BE2C (cell line): ENCODE data around the gene UNG.

Experiments used
- DNase-seq: peaks from one replicate; pipeline ENCODE4 v3.0.0-alpha.2; 2020
- H3K27me3 ChIP-seq: fragments of 250-450 bp; sonication (Bioruptor Pico); 2 replicates; pipeline ENCODE4 v1.5.1; 2020; ENCODE audit warnings: mild to moderate bottlenecking
- H3K36me3 ChIP-seq: fragments of 250-450 bp; sonication (Bioruptor Pico); 2 replicates; pipeline ENCODE4 v1.5.1; 2020; ENCODE audit warnings: mild to moderate bottlenecking
- H3K4me1 ChIP-seq: fragments of 250-450 bp; sonication (Bioruptor Pico); 2 replicates; pipeline ENCODE4 v1.5.1; 2020
- H3K4me3 ChIP-seq: 2 replicates; pipeline ENCODE4 v1.5.1; 2011; ENCODE audit warnings: low read depth, low read length
- H3K9me3 ChIP-seq: fragments of 250-450 bp; sonication (Bioruptor Pico); 2 replicates; pipeline ENCODE4 v1.5.1; 2020
- TF ChIP-seq, protein P1 (sequence below): IDR thresholded peaks from 2 replicates; pipeline ENCODE4 v1.5.1; 2012; ENCODE audit warnings: mild to moderate bottlenecking, low read depth, low read length

UNG gene

GRCh38 chr12:109154451-109155438, 57.3 kb downstream of the UNG start:
- Histone ChIP-seq H3K4me1 (no peaks in the 10 kb centered on the region), H3K4me3 (peak overlapping the region; percentile 83), H3K9me3 (no peaks in the 10 kb centered on the region), H3K27me3 (no peaks in the 10 kb centered on the region), H3K36me3 (no peaks in the 10 kb centered on the region)
- TF ChIP-seq, protein P1, sequence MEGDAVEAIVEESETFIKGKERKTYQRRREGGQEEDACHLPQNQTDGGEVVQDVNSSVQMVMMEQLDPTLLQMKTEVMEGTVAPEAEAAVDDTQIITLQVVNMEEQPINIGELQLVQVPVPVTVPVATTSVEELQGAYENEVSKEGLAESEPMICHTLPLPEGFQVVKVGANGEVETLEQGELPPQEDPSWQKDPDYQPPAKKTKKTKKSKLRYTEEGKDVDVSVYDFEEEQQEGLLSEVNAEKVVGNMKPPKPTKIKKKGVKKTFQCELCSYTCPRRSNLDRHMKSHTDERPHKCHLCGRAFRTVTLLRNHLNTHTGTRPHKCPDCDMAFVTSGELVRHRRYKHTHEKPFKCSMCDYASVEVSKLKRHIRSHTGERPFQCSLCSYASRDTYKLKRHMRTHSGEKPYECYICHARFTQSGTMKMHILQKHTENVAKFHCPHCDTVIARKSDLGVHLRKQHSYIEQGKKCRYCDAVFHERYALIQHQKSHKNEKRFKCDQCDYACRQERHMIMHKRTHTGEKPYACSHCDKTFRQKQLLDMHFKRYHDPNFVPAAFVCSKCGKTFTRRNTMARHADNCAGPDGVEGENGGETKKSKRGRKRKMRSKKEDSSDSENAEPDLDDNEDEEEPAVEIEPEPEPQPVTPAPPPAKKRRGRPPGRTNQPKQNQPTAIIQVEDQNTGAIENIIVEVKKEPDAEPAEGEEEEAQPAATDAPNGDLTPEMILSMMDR = no peak
- peak; percentile 84 for DNase-seq

GRCh38 chr12:109156036-109156435, 58.6 kb downstream of the UNG start:
- TF ChIP-seq, protein P1 = no peak
- H3K9me3 ChIP-seq = no peaks in the 10 kb centered on the region
- H3K27me3 ChIP-seq = no peaks in the 10 kb centered on the region
- H3K36me3 ChIP-seq = no peaks in the 10 kb centered on the region
- no peak overlapping the region for H3K4me3 ChIP-seq
- no peak for DNase-seq
- no peaks in the 10 kb centered on the region for H3K4me1 ChIP-seq

GRCh38 chr12:109156586-109156985, 59.2 kb downstream of the UNG start:
- Histone ChIP-seq H3K36me3 (no peaks in the 10 kb centered on the region), H3K4me1 (no peaks in the 10 kb centered on the region), H3K4me3 (no peak overlapping the region), H3K27me3 (no peaks in the 10 kb centered on the region), H3K9me3 (no peaks in the 10 kb centered on the region)
- TF ChIP-seq, protein P1 = no peak
- DNase-seq = no peak

- H3K27me3 ChIP-seq = no peaks in the 10 kb centered on the region
- TF ChIP-seq, protein P1 = no peak
- H3K4me1 ChIP-seq = no peaks in the 10 kb centered on the region
Observed at GRCh38 chr12:109157986-109158385, 60.6 kb downstream of the UNG start.

GRCh38 chr12:109160433-109160832, 63.0 kb downstream of the UNG start:
- Histone ChIP-seq H3K4me3 (no peak overlapping the region), H3K36me3 (no peaks in the 10 kb centered on the region), H3K9me3 (no peaks in the 10 kb centered on the region), H3K4me1 (no peaks in the 10 kb centered on the region), H3K27me3 (no peaks in the 10 kb centered on the region)
- DNase-seq = no peak
- TF ChIP-seq, protein P1 = no peak

More at GRCh38 chr12:109157986-109158385, 60.6 kb downstream of the UNG start:
- H3K4me3 ChIP-seq = no peak overlapping the region
- no peaks in the 10 kb centered on the region for H3K36me3 ChIP-seq
- no peak for DNase-seq
- no peaks in the 10 kb centered on the region for H3K9me3 ChIP-seq
